IgD-negative memory B cell (primary cell): ENCODE results near the gene TTC29. TPM values are rescaled to one million over a fixed set of nuclear protein-coding genes. Genes with fewer than 3 reads are reported as not detected.
"Not testable (repeated sequence)": the region's sequence is repeated elsewhere in the genome, so short reads cannot be mapped to it uniquely, and the experiment has no call there.

ENCODE experiments used
- H3K27ac Mint-ChIP-seq, 3 donors: one replicate each; pipeline ENCODE4 v1.8.0; 2020 to 2022; ENCODE audit warnings: mild to moderate bottlenecking in 3 of 3, mixed read lengths in 3 of 3, moderate library complexity in 1 of 3
- H3K27me3 Mint-ChIP-seq: one replicate; pipeline ENCODE4 v1.8.0; 2021; ENCODE audit warnings: mixed read lengths
- H3K36me3 Mint-ChIP-seq: one replicate; pipeline ENCODE4 v1.8.0; 2020; ENCODE audit warnings: mild to moderate bottlenecking, mixed read lengths
- H3K4me1 Mint-ChIP-seq, 3 donors: one replicate each; pipeline ENCODE4 v1.8.0; 2020 to 2022; ENCODE audit warnings: mixed read lengths in 3 of 3, mild to moderate bottlenecking in 1 of 3
- H3K4me3 Mint-ChIP-seq, 4 donors: one replicate each; pipeline ENCODE4 v1.8.0; 2020 to 2022; ENCODE audit warnings: mild to moderate bottlenecking in 4 of 4, mixed read lengths in 4 of 4, moderate library complexity in 3 of 4
- H3K9me3 Mint-ChIP-seq, 3 donors: one replicate each; pipeline ENCODE4 v1.8.0; 2020 to 2021; ENCODE audit warnings: mixed read lengths in 3 of 3, mild to moderate bottlenecking in 1 of 3
- polyA plus RNA-seq: library from polyadenylated mRNA; unstranded; fragments of 300-500 nt; fragmentation: Illumina TruSeq; gene quantifications from one replicate; pipeline ENCODE4 v1.2.3, GENCODE V29; 2021

Gene TTC29
- polyA plus RNA-seq, 1 donor from 2014 or later = not detected

- H3K27me3 Mint-ChIP-seq = no peaks in the 10 kb centered on the region
- no peaks in the 10 kb centered on the region for H3K36me3 Mint-ChIP-seq
- no peak overlapping the region for H3K4me3 Mint-ChIP-seq
- no peak overlapping the region for H3K27ac Mint-ChIP-seq
- H3K9me3 Mint-ChIP-seq = peaks cover 0 to 3% (median 0%) of the 10 kb centered on the region in 3 donors
- H3K4me1 Mint-ChIP-seq = no peaks in the 10 kb centered on the region
Observed at GRCh38 chr4:146833530-146833929, 112.1 kb downstream of the TTC29 start.

- not testable (repeated sequence) for H3K36me3 Mint-ChIP-seq, H3K4me3 Mint-ChIP-seq, H3K27ac Mint-ChIP-seq, H3K27me3 Mint-ChIP-seq, H3K9me3 Mint-ChIP-seq, H3K4me1 Mint-ChIP-seq
Observed at GRCh38 chr4:146822980-146823379, 122.7 kb downstream of the TTC29 start.

GRCh38 chr4:146814750-146815149 is 130.9 kb downstream of the TTC29 start:
- Mint-ChIP-seq H3K9me3 (peaks cover 3 to 8% (median 4%) of the 10 kb centered on the region in 3 donors), H3K27ac (no peak overlapping the region), H3K27me3 (peaks cover 3% of the 10 kb centered on the region), H3K4me1 (no peaks in the 10 kb centered on the region), H3K4me3 (no peak overlapping the region), H3K36me3 (no peaks in the 10 kb centered on the region)

DNA sequence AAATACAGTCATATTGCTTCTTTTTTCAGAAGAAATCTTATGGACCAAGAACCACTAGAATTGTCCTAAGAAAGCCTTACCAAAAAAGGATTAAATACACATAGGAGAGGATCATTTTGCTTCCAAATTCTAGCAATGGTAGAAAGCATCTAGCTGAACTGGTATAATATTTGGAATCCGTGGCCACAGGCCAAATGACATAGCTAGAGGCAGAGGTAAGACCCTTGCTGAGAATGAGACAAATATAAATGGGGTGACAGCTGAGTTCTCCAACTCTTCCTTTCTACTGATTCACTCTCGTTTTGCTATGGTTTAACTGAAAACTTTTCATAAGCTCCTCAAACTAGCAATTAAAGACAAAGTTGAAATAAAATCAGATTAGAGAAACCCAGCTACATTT is 150.0 kb downstream of the TTC29 start:
- Mint-ChIP-seq H3K27me3 (peaks cover 2% of the 10 kb centered on the region), H3K36me3 (no peaks in the 10 kb centered on the region), H3K27ac (no peak overlapping the region), H3K9me3 (no peaks in the 10 kb centered on the region), H3K4me3 (no peak overlapping the region), H3K4me1 (no peaks in the 10 kb centered on the region)

DNA sequence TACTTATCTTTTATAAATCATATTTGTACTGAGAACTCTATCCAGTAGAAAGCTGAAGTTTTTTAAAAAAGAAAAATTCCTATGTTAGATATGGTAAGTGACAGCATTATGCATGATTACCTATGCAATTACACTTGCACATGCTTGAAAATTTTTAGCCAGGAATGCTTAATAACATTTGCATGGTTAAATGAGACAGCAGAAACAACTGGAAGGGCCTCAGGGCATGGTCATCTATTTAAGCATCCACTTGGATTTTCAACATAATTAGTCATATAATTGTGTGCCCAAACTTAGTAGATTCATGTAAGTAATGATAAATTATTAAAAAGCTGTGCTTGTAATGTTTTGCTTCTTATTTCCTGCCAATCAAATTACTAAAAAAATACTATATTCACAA is 151.9 kb downstream of the TTC29 start:
- Mint-ChIP-seq H3K4me1 (no peaks in the 10 kb centered on the region), H3K27ac (no peak overlapping the region), H3K36me3 (no peaks in the 10 kb centered on the region), H3K9me3 (no peaks in the 10 kb centered on the region), H3K27me3 (peaks cover 2% of the 10 kb centered on the region), H3K4me3 (no peak overlapping the region)

GRCh38 chr4:146791439-146791838 is 154.2 kb downstream of the TTC29 start:
- Mint-ChIP-seq H3K27ac (no peak overlapping the region), H3K36me3 (no peaks in the 10 kb centered on the region), H3K4me3 (no peak overlapping the region), H3K27me3 (peaks cover 2% of the 10 kb centered on the region), H3K9me3 (no peaks in the 10 kb centered on the region), H3K4me1 (no peaks in the 10 kb centered on the region)

GRCh38 chr4:146790515-146790914 is 155.1 kb downstream of the TTC29 start:
- H3K4me3 Mint-ChIP-seq = no peak overlapping the region
- no peaks in the 10 kb centered on the region for H3K36me3 Mint-ChIP-seq
- H3K9me3 Mint-ChIP-seq = no peaks in the 10 kb centered on the region
- no peak overlapping the region for H3K27ac Mint-ChIP-seq
- peaks cover 2% of the 10 kb centered on the region for H3K27me3 Mint-ChIP-seq
- H3K4me1 Mint-ChIP-seq = no peaks in the 10 kb centered on the region

- Mint-ChIP-seq H3K4me3 (no peak overlapping the region), H3K27me3 (peaks cover 1% of the 10 kb centered on the region), H3K27ac (no peak overlapping the region), H3K9me3 (no peaks in the 10 kb centered on the region), H3K4me1 (no peaks in the 10 kb centered on the region), H3K36me3 (no peaks in the 10 kb centered on the region)
Observed at GRCh38 chr4:146787731-146788130, 157.9 kb downstream of the TTC29 start.

DNA sequence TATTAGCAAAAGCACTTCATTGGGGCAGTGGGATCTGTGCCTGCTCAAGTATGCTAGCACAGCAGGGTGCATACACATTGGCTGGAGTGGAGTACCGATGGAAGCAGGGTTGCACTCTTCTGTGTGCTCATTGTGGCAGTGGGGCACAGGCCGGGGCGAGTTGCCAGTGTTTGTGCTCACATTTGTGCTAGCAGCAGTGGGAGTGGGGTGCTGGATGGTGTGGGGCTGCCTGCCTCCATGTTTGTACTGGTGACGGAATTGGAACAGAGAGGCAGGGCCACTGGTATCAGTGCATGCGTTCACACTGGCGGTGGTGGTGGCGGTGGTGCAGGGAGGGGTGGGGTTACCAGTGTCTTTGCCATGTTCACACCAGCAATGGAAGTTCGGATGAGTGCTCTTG is 169.0 kb downstream of the TTC29 start:
- Mint-ChIP-seq H3K4me3 (no peak overlapping the region), H3K27me3 (no peaks in the 10 kb centered on the region), H3K36me3 (no peaks in the 10 kb centered on the region), H3K27ac (no peak overlapping the region), H3K9me3 (peaks cover 0 to 3% (median 0%) of the 10 kb centered on the region in 3 donors), H3K4me1 (no peaks in the 10 kb centered on the region)

DNA sequence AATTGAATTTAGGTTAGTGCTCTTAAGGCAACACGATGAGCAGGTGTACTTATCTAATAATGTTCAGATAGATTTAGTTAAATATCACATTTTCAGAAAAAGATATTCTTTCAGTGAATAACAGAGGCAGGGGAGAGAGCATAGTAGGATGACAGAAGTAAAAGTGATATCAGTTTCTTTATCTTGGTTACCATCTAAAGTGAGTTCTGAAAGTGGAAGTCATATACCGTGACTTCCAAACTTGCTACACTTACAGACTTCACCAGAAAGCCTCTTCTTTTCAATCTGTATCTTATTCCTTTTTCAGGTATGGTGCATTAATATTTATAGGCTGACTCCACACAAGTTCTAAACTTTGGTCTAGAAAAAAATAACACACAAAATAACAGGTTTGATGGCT is 182.1 kb downstream of the TTC29 start:
- H3K27me3 Mint-ChIP-seq = no peaks in the 10 kb centered on the region
- H3K9me3 Mint-ChIP-seq = peaks cover 0 to 5% (median 2%) of the 10 kb centered on the region in 3 donors
- no peaks in the 10 kb centered on the region for H3K36me3 Mint-ChIP-seq
- H3K4me3 Mint-ChIP-seq = no peak overlapping the region
- H3K4me1 Mint-ChIP-seq = no peaks in the 10 kb centered on the region
- H3K27ac Mint-ChIP-seq = no peak overlapping the region

DNA sequence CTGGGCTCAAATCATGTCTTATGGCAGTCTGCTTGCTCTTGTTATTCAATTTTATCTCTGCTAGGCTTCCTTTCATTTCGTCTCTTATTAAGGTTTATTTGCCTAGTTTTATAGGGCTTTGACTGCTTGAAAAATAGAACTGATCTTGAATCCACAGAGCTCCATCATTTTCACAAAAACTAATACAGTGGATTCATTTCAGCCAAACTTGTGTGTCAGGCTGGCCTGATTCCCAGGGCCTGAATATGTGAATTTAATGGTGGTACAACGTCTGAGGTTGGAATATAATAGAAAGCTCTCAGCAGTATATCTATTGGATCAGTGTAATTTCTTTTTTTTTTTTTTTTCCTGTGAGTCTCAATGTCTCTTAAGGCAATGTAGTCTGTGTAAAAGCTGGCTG is 183.6 kb downstream of the TTC29 start:
- no peak overlapping the region for H3K4me3 Mint-ChIP-seq
- no peaks in the 10 kb centered on the region for H3K4me1 Mint-ChIP-seq
- H3K9me3 Mint-ChIP-seq = peaks cover 0 to 5% (median 2%) of the 10 kb centered on the region in 3 donors
- H3K27ac Mint-ChIP-seq = no peak overlapping the region
- H3K27me3 Mint-ChIP-seq = no peaks in the 10 kb centered on the region
- no peaks in the 10 kb centered on the region for H3K36me3 Mint-ChIP-seq

GRCh38 chr4:146742416-146742815 is 203.2 kb downstream of the TTC29 start:
- H3K9me3 Mint-ChIP-seq = peaks cover 0 to 8% (median 0%) of the 10 kb centered on the region in 3 donors
- no peak overlapping the region for H3K4me3 Mint-ChIP-seq
- H3K36me3 Mint-ChIP-seq = no peaks in the 10 kb centered on the region
- peaks cover 2% of the 10 kb centered on the region for H3K27me3 Mint-ChIP-seq
- H3K4me1 Mint-ChIP-seq = no peaks in the 10 kb centered on the region
- no peak overlapping the region for H3K27ac Mint-ChIP-seq

DNA sequence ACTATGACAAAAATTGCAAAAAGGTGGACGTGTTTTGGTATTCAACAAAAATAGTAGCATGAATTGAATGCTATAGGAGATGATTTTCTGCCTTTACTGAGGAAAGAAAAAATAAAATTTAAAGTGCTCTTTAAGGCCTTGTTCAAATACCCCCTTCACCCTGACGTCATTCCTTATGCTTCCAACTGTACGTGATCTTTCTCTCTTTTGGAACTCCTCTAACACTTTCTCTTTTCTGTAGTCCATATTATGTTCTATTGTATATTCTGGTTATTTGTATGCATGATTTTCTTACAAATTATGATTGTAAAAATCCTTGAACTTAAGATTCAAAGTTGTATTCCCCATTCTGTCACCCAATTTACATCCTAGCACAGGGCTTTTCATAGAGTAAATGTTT is 206.5 kb downstream of the TTC29 start:
- Mint-ChIP-seq H3K9me3 (peaks cover 0 to 3% (median 1%) of the 10 kb centered on the region in 3 donors), H3K4me1 (no peaks in the 10 kb centered on the region), H3K4me3 (no peak overlapping the region), H3K36me3 (no peaks in the 10 kb centered on the region), H3K27me3 (peaks cover 2% of the 10 kb centered on the region), H3K27ac (no peak overlapping the region)

DNA sequence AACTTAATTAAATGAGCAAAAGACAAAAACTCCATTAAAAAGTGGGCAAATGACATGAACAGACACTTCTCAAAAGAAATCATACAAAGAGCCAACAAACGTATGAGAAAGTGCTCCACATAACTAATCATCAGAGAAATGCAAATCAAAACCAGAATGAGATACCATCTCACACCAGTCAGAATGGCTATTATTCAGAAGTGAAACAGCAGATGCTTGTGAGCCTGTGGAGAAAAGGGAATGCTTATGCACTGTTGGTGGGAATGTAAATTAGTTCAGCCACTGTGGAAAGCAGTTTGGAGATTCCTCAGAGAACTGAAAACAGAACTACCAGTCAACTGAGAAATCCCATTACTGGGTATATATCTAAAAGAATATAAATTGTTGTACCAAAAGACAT is 222.1 kb downstream of the TTC29 start:
- H3K9me3 Mint-ChIP-seq, H3K4me3 Mint-ChIP-seq: not testable (repeated sequence)

DNA sequence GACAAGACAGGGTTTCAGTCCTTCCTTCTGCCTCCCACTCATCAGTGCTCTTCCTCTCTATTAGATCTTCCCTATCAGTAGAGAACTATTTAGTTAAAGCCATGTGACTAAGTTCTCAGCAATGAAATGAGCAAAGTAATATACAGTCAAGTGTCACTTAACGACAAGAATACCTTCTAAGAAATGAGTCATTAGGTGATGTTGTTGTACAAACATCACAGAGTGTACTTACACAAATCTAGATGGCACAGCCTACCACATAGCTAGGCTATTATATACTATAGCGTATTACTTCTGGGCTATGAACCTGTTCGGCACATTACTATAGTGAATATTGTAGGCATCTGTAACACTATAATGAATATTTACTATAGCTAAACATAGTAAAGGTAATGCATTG is 235.7 kb downstream of the TTC29 start:
- peaks cover 0 to 1% (median 0%) of the 10 kb centered on the region in 3 donors for H3K9me3 Mint-ChIP-seq
- H3K4me1 Mint-ChIP-seq = no peaks in the 10 kb centered on the region
- no peaks in the 10 kb centered on the region for H3K36me3 Mint-ChIP-seq
- no peaks in the 10 kb centered on the region for H3K27me3 Mint-ChIP-seq
- H3K4me3 Mint-ChIP-seq = no peak overlapping the region
- H3K27ac Mint-ChIP-seq = no peak overlapping the region

More for the DNA sequence above, 222.1 kb downstream of the TTC29 start:
- not testable (repeated sequence) for H3K36me3 Mint-ChIP-seq, H3K27me3 Mint-ChIP-seq, H3K4me1 Mint-ChIP-seq, H3K27ac Mint-ChIP-seq

- H3K4me1 Mint-ChIP-seq = no peaks in the 10 kb centered on the region
- no peak overlapping the region for H3K27ac Mint-ChIP-seq
- H3K4me3 Mint-ChIP-seq = no peak overlapping the region
- no peaks in the 10 kb centered on the region for H3K27me3 Mint-ChIP-seq
- peaks cover 0 to 3% (median 1%) of the 10 kb centered on the region in 3 donors for H3K9me3 Mint-ChIP-seq
- H3K36me3 Mint-ChIP-seq = no peaks in the 10 kb centered on the region
Observed at GRCh38 chr4:146699910-146700309, 245.8 kb downstream of the TTC29 start.
